Stimulated activated CD8-positive, alpha-beta memory T cell treated with anti-CD3 and anti-CD28 coated beads, Interleukin-15, amount 100 ng/mL, for 24 hours (primary cell): Measurements from ENCODE around the gene KAT14.
"Not testable (repeated sequence)": the region's sequence is repeated elsewhere in the genome, so short reads cannot be mapped to it uniquely, and the experiment has no call there.

Source experiments
- DNase-seq: peaks from one replicate; pipeline ENCODE4 v3.0.0-alpha.2; 2020; ENCODE audit warnings: low read depth

KAT14 gene

GRCh38 chr20:18224968-18225568 is 87.4 kb downstream of the KAT14 start:
- no peak for DNase-seq

- no peak for DNase-seq
Observed at GRCh38 chr20:18225632-18226031, 88.0 kb downstream of the KAT14 start.

- not testable (repeated sequence) for DNase-seq
Observed at GRCh38 chr20:18226741-18227140, 89.1 kb downstream of the KAT14 start.

- DNase-seq = no peak
Observed at GRCh38 chr20:18233408-18233943, 95.8 kb downstream of the KAT14 start.
